D721Med (cell line): ENCODE results near the gene CCDC27.

ENCODE experiments used
- DNase-seq: peaks from one replicate; pipeline ENCODE4 v3.0.0; 2011; ENCODE audit warnings: low spot score; ENCODE audit not compliant: insufficient read length
- FAIRE-seq: peaks from 2 replicates; lab custom pipeline; 2011; peaks lifted over from hg19 to GRCh38; lab: Jason Lieb, UNC
- TF ChIP-seq, protein P1 (sequence below): IDR thresholded peaks from 2 replicates; pipeline ENCODE4 v1.5.1; 2012; ENCODE audit warnings: mild to moderate bottlenecking, control low read depth; ENCODE audit not compliant: insufficient read depth; ENCODE audit errors: missing control alignments

The CCDC27 gene

GRCh38 chr1:3727042-3727824 is 25.0 kb upstream of the CCDC27 start:
- DNase-seq (no peak), FAIRE-seq (no peak)
- TF ChIP-seq, protein P1, sequence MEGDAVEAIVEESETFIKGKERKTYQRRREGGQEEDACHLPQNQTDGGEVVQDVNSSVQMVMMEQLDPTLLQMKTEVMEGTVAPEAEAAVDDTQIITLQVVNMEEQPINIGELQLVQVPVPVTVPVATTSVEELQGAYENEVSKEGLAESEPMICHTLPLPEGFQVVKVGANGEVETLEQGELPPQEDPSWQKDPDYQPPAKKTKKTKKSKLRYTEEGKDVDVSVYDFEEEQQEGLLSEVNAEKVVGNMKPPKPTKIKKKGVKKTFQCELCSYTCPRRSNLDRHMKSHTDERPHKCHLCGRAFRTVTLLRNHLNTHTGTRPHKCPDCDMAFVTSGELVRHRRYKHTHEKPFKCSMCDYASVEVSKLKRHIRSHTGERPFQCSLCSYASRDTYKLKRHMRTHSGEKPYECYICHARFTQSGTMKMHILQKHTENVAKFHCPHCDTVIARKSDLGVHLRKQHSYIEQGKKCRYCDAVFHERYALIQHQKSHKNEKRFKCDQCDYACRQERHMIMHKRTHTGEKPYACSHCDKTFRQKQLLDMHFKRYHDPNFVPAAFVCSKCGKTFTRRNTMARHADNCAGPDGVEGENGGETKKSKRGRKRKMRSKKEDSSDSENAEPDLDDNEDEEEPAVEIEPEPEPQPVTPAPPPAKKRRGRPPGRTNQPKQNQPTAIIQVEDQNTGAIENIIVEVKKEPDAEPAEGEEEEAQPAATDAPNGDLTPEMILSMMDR: no peak

DNA sequence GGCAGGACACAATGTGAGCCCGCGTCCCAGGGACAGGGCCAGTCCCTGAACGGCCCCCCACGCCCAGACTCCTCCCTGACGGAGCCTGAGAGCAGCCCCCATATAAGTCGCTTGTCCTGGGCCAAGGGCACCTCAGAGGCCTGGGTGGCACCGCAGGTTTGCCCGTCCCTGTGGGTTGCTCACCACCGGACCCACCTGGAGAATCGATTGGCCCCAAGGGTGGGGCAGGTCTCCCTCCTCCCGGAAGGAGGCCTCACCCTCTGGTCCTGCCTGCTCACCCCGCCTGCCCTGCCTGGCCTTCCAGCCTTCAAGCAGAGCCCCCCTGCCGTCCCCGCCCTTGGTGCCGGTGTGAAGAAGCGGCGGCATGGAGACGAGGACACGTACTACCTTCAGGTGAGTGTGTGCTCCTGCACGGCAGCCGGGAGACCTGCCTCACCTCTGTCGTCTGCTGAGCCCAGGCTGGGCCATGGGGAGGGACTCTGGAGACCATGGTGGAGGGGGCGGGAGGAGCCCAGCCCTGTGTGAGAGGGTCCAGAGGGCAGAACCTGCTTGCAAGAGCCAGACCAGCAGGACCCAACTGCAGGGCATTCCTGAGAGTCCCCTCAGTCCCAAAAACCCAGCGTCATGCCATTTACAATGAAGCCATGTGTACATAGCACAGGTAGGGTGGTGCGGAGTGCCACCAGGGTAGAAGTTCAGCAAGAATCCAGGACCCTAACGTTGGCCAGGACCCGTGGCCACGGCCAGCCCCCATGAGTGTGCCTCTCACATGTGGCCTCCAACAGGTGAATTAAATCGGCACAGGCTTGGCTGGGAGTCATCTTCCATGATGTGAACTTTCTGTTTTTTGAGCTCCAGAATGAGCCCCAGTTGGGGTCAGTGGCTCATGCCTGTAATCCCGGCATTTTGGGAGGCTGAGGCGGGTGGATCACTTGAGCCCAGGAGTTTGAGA is 24.1 kb upstream of the CCDC27 start:
- TF ChIP-seq, protein P1: no peak
- no peak for DNase-seq
- FAIRE-seq: no peak

- no peak for DNase-seq
- TF ChIP-seq, protein P1: no peak
- no peak for FAIRE-seq
These were observed 22.4 kb upstream of the CCDC27 start for GRCh38 chr1:3729594-3730542.

GRCh38 chr1:3730543-3731247 is 21.6 kb upstream of the CCDC27 start:
- DNase-seq (no peak), FAIRE-seq (no peak)
- TF ChIP-seq, protein P1: no peak

- no peak for FAIRE-seq
- DNase-seq: no peak
These were observed 20.4 kb upstream of the CCDC27 start for GRCh38 chr1:3731583-3732433.

More at GRCh38 chr1:3731583-3732433, 20.4 kb upstream of the CCDC27 start:
- TF ChIP-seq, protein P1: no peak
